Prostate gland (tissue), 2 donors: ENCODE results near the gene GPR137C.

Experiments used
- POLR2AphosphoS5 ChIP-seq: sonication (generic); formaldehyde crosslinking; IDR thresholded peaks from one replicate; pipeline ENCODE4 v1.6.1; 2017; ENCODE audit warnings: antibody characterized with exemption
- TF ChIP-seq, protein P1 (sequence below), 4 experiments: fragments of 200-600 bp in 2 of 4; fragments of 450-650 bp in 2 of 4; sonication (generic) in 2 of 4; IDR thresholded peaks; 1 replicate in 3 of 4; 2 replicates in 1 of 4; pipeline ENCODE4 v1.5.1; 2016 to 2019; ENCODE audit warnings: antibody characterized with exemption in 4 of 4, mild to moderate bottlenecking in 2 of 4, moderate library complexity in 2 of 4

- TF ChIP-seq, protein P1, sequence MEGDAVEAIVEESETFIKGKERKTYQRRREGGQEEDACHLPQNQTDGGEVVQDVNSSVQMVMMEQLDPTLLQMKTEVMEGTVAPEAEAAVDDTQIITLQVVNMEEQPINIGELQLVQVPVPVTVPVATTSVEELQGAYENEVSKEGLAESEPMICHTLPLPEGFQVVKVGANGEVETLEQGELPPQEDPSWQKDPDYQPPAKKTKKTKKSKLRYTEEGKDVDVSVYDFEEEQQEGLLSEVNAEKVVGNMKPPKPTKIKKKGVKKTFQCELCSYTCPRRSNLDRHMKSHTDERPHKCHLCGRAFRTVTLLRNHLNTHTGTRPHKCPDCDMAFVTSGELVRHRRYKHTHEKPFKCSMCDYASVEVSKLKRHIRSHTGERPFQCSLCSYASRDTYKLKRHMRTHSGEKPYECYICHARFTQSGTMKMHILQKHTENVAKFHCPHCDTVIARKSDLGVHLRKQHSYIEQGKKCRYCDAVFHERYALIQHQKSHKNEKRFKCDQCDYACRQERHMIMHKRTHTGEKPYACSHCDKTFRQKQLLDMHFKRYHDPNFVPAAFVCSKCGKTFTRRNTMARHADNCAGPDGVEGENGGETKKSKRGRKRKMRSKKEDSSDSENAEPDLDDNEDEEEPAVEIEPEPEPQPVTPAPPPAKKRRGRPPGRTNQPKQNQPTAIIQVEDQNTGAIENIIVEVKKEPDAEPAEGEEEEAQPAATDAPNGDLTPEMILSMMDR (IDR thresholded peaks at IDR 0.05): no peak
- no peak for TF ChIP-seq POLR2AphosphoS5
Measured at GRCh38 chr14:52663850-52664249, 111.2 kb downstream of the GPR137C start.
